Endothelial cell of umbilical vein (primary cell): ENCODE data around the gene LOXL3. TPM values are rescaled to one million over a fixed set of nuclear protein-coding genes. Genes with fewer than 3 reads are reported as not detected.
A peak's percentile ranks its signal among the peaks of the same experiment; 100 is the strongest.

Experiments used
- BruUV-seq: library from RNA; stranded (reverse); fragments of 400-500 nt; replicated peaks from 2 replicates; lab custom pipeline; 2021; lab: Mats Ljungman, UMichigan
- CTCF ChIA-PET: fragments of 300-600, 350-600 bp; sonication (Branson Sonifier 250); formaldehyde crosslinking; loops from one replicate; lab custom pipeline; 2021; ENCODE audit warnings: antibody characterized with exemption, inconsistent platforms; lab: Charles Lee
- POLR2A ChIA-PET: fragments of 300-600, 350-600 bp; sonication (Branson Sonifier 250); formaldehyde crosslinking; loops from one replicate; lab custom pipeline; 2021; ENCODE audit warnings: antibody characterized with exemption, inconsistent platforms; lab: Charles Lee
- DNase-seq: peaks from one replicate; pipeline ENCODE4 v3.0.0-alpha.2; 2011; ENCODE audit warnings: low read depth, low spot score
- FAIRE-seq: peaks from 2 replicates; lab custom pipeline; 2011; peaks lifted over from hg19 to GRCh38; lab: Jason Lieb, UNC
- H2AFZ ChIP-seq: 2 replicates; pipeline ENCODE4 v1.6.0; 2012; ENCODE audit warnings: low read depth, low read length, control low read depth, inconsistent platforms
- H3K27ac ChIP-seq: 2 replicates; pipeline ENCODE4 v1.5.1; 2011; ENCODE audit warnings: low read depth, mild to moderate bottlenecking, control low read depth, low read length, moderate library complexity; ENCODE audit not compliant: insufficient read depth
- H3K27me3 ChIP-seq, 2 experiments: 2 replicates each; pipeline versions ENCODE4 v1.6.0 to v1.6.1; 2011; ENCODE audit warnings: low read length in 2 of 2, mixed read lengths in 1 of 2; ENCODE audit not compliant: control insufficient read depth in 2 of 2, insufficient read depth in 2 of 2
- H3K36me3 ChIP-seq, 2 experiments: 2 replicates in 1 of 2; 3 replicates in 1 of 2; pipeline ENCODE4 v1.5.1; 2011; ENCODE audit warnings: low read length in 2 of 2, mild to moderate bottlenecking in 1 of 2, moderate library complexity in 1 of 2; ENCODE audit not compliant: control insufficient read depth in 2 of 2, insufficient read depth in 2 of 2; ENCODE audit errors: extremely low read depth in 1 of 2
- H3K4me1 ChIP-seq: 3 replicates; pipeline ENCODE4 v1.5.1; 2011; ENCODE audit warnings: mild to moderate bottlenecking, low read length; ENCODE audit not compliant: control insufficient read depth, insufficient read depth; ENCODE audit errors: extremely low read depth
- H3K4me2 ChIP-seq: 2 replicates; pipeline ENCODE4 v1.6.1; 2011; ENCODE audit warnings: low read length, control low read depth, mixed read lengths; ENCODE audit not compliant: insufficient read depth
- H3K4me3 ChIP-seq, 3 experiments: fragments of 200-600 bp in 1 of 3; sonication (generic), shearing (Covaris generic) in 1 of 3; replicated peaks in 1 of 3; 2 replicates each; pipeline ENCODE4 v1.5.1; 2011 to 2016; ENCODE audit warnings: control low read depth in 3 of 3, low read length in 3 of 3, mild to moderate bottlenecking in 2 of 3, inconsistent platforms in 1 of 3, low read depth in 1 of 3, moderate library complexity in 1 of 3; ENCODE audit not compliant: insufficient read depth in 1 of 3
- H3K79me2 ChIP-seq: 2 replicates; pipeline ENCODE4 v1.6.0; 2012; ENCODE audit warnings: low read length, inconsistent platforms; ENCODE audit not compliant: control insufficient read depth, insufficient read depth
- H3K9ac ChIP-seq: replicated peaks from 2 replicates; pipeline ENCODE3; 2011; ENCODE audit warnings: low read length, control low read depth; ENCODE audit not compliant: insufficient read depth; ENCODE audit errors: extremely low read depth
- H3K9me1 ChIP-seq: replicated peaks from 3 replicates; pipeline ENCODE4 v1.6.0; 2011; ENCODE audit warnings: mild to moderate bottlenecking, low read length; ENCODE audit not compliant: control insufficient read depth, insufficient read depth; ENCODE audit errors: extremely low read depth
- H3K9me3 ChIP-seq: replicated peaks from 2 replicates; pipeline ENCODE4 v1.5.1; 2012; ENCODE audit warnings: low read length, inconsistent platforms; ENCODE audit not compliant: control insufficient read depth, insufficient read depth
- H4K20me1 ChIP-seq: replicated peaks from 2 replicates; pipeline ENCODE3; 2011; ENCODE audit warnings: mild to moderate bottlenecking, low read length; ENCODE audit not compliant: control insufficient read depth, insufficient read depth; ENCODE audit errors: extremely low read depth
- EZH2 ChIP-seq: IDR thresholded peaks from 2 replicates; pipeline ENCODE4 v1.6.1; 2012; ENCODE audit warnings: borderline replicate concordance, low read depth, mild to moderate bottlenecking, moderate library complexity, low read length, inconsistent platforms; ENCODE audit not compliant: severe bottlenecking
- GATA2 ChIP-seq: IDR thresholded peaks from 2 replicates; pipeline ENCODE4 v1.7.0; 2011; ENCODE audit warnings: low read depth, mild to moderate bottlenecking, moderate library complexity, mixed read lengths, low read length; ENCODE audit not compliant: insufficient read length, insufficient read depth
- POLR2A ChIP-seq: IDR thresholded peaks from 2 replicates; pipeline ENCODE4 v1.6.1; 2012; ENCODE audit warnings: low read depth, mild to moderate bottlenecking, control low read depth, low read length
- POLR2AphosphoS5 ChIP-seq: IDR thresholded peaks from 2 replicates; pipeline ENCODE4 v1.6.1; 2012; ENCODE audit warnings: low read depth, mild to moderate bottlenecking, control low read depth, low read length, moderate library complexity; ENCODE audit not compliant: insufficient read depth
- dilution Hi-C: fragments of 300-500 bp; cut with MboI; formaldehyde crosslinking; loops from one replicate; pipeline ENCODE4 v1.15.0; 2019; ENCODE audit warnings: low sequenced_read_pairs; ENCODE audit not compliant: extremely low pct_ligation_motif_present
- intact Hi-C: fragments of 100-400 bp; cut with micrococcal nuclease; formaldehyde crosslinking; loops from one replicate; pipeline ENCODE4 v1.10.0; 2022
- polyA plus RNA-seq, 4 experiments: library from polyadenylated mRNA; depleted of rRNA in 3 of 4; stranded (reverse) in 3 of 4; unstranded in 1 of 4; fragments of >200 nt; gene quantifications; 2 replicates each; pipeline versions ENCODE4 v1.2.1 to v1.2.3, GENCODE V29; 2011 to 2012; ENCODE audit warnings: missing spikeins in 1 of 4
- total RNA-seq: library from RNA; stranded (reverse); gene quantifications from 2 replicates; pipeline ENCODE4 v1.2.3, GENCODE V29; 2021
- TF ChIP-seq, protein P1 (sequence below): IDR thresholded peaks from 2 replicates; pipeline ENCODE4 v1.6.1; 2011; ENCODE audit not compliant: insufficient read depth, insufficient read length

LOXL3 gene
- total and polyA plus RNA-seq, 2 donors (not counting 3 experiments of a cell fraction or from before 2014, with no cell fraction given), result 0.95 to 1.3 TPM

GRCh38 chr2:74499940-74500577 lies 53.7 kb downstream of the LOXL3 start:
- H3K27ac ChIP-seq, result no peak overlapping the region
- H3K36me3 ChIP-seq, result no peaks in the 10 kb centered on the region
- intact Hi-C loops (loop anchor here (5.0 kb wide), 2 partner anchors 32 to 152 kb away; partner anchors contain the start of gene SEMA4F), dilution Hi-C loops (no loop called here)
- no peak overlapping the region for H3K4me2 ChIP-seq
- H3K9me3 ChIP-seq, result no peaks in the 10 kb centered on the region
- no peak overlapping the region for H3K9ac ChIP-seq
- POLR2A ChIA-PET, result interaction anchor here (1.1 kb wide), 1 partner anchor 29 kb away, joined by 3 read pairs; the partner anchor contains the start of gene AUP1
- TF ChIP-seq POLR2A (no peak), GATA2 (no peak), POLR2AphosphoS5 (no peak)
- TF ChIP-seq, protein P1, sequence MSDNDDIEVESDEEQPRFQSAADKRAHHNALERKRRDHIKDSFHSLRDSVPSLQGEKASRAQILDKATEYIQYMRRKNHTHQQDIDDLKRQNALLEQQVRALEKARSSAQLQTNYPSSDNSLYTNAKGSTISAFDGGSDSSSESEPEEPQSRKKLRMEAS, result no peak
- FAIRE-seq (no peak), DNase-seq (no peak)
- peaks cover 23 to 40% of the 10 kb centered on the region in 2 experiments for H3K27me3 ChIP-seq
- H4K20me1 ChIP-seq, result no peaks in the 10 kb centered on the region
- no peaks in the 10 kb centered on the region for H3K79me2 ChIP-seq
- H3K4me3 ChIP-seq, result no peak overlapping the region
- peaks cover 32% of the 10 kb centered on the region for H3K4me1 ChIP-seq
- H3K9me1 ChIP-seq, result no peaks in the 10 kb centered on the region
- CTCF ChIA-PET, result interaction anchor here (1.0 to 1.6 kb wide), 6 partner anchors 9 to 88 kb away, joined by 3 to 7 read pairs (median 4); partner anchors contain the start of genes CCDC142, INO80B and TTC31
- no TSS peak for BruUV-seq
- H2AFZ ChIP-seq, result no peak overlapping the region

- H3K9ac ChIP-seq, result no peak within 1 kb of the TSS
- peaks cover 23 to 40% of the 10 kb centered on the region in 2 experiments for H3K27me3 ChIP-seq
- CTCF ChIA-PET, result interaction anchor here (0.7 to 1.5 kb wide), 6 partner anchors 8 to 87 kb away, joined by 3 to 4 read pairs (median 3); partner anchors contain the start of genes INO80B and WBP1
- no peaks in the 10 kb centered on the region for H3K36me3 ChIP-seq
- H3K4me3 ChIP-seq, result peak within 1 kb of the TSS in 2 of 3 experiments; percentile 19 to 25
- no peaks in the 10 kb centered on the region for H3K79me2 ChIP-seq
- H3K4me2 ChIP-seq, result peak within 1 kb of the TSS; percentile 50
- H3K9me1 ChIP-seq, result no peaks in the 10 kb centered on the region
- FAIRE-seq, result no peak
- TF ChIP-seq GATA2 (no peak), EZH2 (peak; percentile 81)
- no peak within 1 kb of the TSS for H3K27ac ChIP-seq
- H3K4me1 ChIP-seq, result peaks cover 32% of the 10 kb centered on the region
- no TSS peak for BruUV-seq
- peak within 1 kb of the TSS; percentile 11 for H2AFZ ChIP-seq
- no peaks in the 10 kb centered on the region for H4K20me1 ChIP-seq
- DNase-seq, result no peak
- dilution Hi-C loops (no loop called here), intact Hi-C loops (loop anchor here (5.0 kb wide), 1 partner anchor 33 kb away; no protein-coding TSS in a partner anchor)
- no peaks in the 10 kb centered on the region for H3K9me3 ChIP-seq
- POLR2A ChIA-PET, result interaction anchor here (1.1 kb wide), 1 partner anchor 30 kb away, joined by 3 read pairs; the partner anchor contains the start of gene AUP1
Observed at GRCh38 chr2:74499267-74499939, 54.3 kb downstream of the LOXL3 start, which contains the start of gene LBX2. Gene LBX2 (minus strand): TSS chr2:74499603. CDS start chr2:74499537, 66 bp downstream.
